WTC11 (cell line): ENCODE measurements around the gene NEK5. TPM values are rescaled to one million over a fixed set of nuclear protein-coding genes. Genes with fewer than 3 reads are reported as not detected.
A peak's percentile ranks its signal among the peaks of the same experiment; 100 is the strongest.

Source experiments
- ATAC-seq: fragments of 200-7000 bp; cut with Tn5 transposase; 2 replicates; pipeline ENCODE4 v1.10.0; 2021; ENCODE audit warnings: mild to moderate bottlenecking, moderate library complexity
- CTCF ChIA-PET: fragments of 300-600 bp; sonication (Branson Sonifier 250); formaldehyde crosslinking; loops from one replicate; lab custom pipeline; 2021; ENCODE audit warnings: antibody characterized with exemption; lab: Charles Lee
- POLR2A ChIA-PET: fragments of 350-600 bp; sonication (Branson Sonifier 250); formaldehyde crosslinking; loops from one replicate; lab custom pipeline; 2021; ENCODE audit warnings: antibody characterized with exemption; lab: Charles Lee
- DNase-seq: peaks from one replicate; pipeline ENCODE4 v3.0.0; 2021; ENCODE audit warnings: low spot score
- H3K27ac Mint-ChIP-seq: 2 replicates; pipeline ENCODE4 v1.8.0; 2021; ENCODE audit warnings: mixed read lengths
- H3K27me3 Mint-ChIP-seq: 2 replicates; pipeline ENCODE4 v1.8.0; 2021; ENCODE audit warnings: low read depth, mild to moderate bottlenecking, moderate library complexity, mixed read lengths
- H3K36me3 Mint-ChIP-seq: 2 replicates; pipeline ENCODE4 v1.8.0; 2021; ENCODE audit warnings: mixed read lengths
- H3K4me1 Mint-ChIP-seq: 2 replicates; pipeline ENCODE4 v1.8.0; 2022; ENCODE audit warnings: mixed read lengths
- H3K4me3 Mint-ChIP-seq: 2 replicates; pipeline ENCODE4 v1.8.0; 2021; ENCODE audit warnings: mild to moderate bottlenecking, moderate library complexity, mixed read lengths
- H3K9me3 Mint-ChIP-seq: 2 replicates; pipeline ENCODE4 v1.8.0; 2021; ENCODE audit warnings: mixed read lengths
- CTCF ChIP-seq: fragments of 200-600 bp; IDR thresholded peaks from 2 replicates; pipeline ENCODE4 v1.8.0; 2022; ENCODE audit warnings: antibody characterized with exemption
- EMX1 ChIP-seq: fragments of 250-450 bp; sonication (Bioruptor Pico); IDR thresholded peaks from 2 replicates; pipeline ENCODE4 v1.8.0; 2021; ENCODE audit warnings: mild to moderate bottlenecking
- ERG ChIP-seq: fragments of 250-450 bp; sonication (Bioruptor Pico); IDR thresholded peaks from 2 replicates; pipeline ENCODE4 v1.8.0; 2021; ENCODE audit warnings: mild to moderate bottlenecking
- FOXP1 ChIP-seq: sonication (generic); formaldehyde crosslinking; IDR thresholded peaks from 2 replicates; pipeline ENCODE4 v1.8.0; 2022; ENCODE audit warnings: missing genetic modification reagents, mild to moderate bottlenecking, moderate library complexity, borderline replicate concordance
- FOXP4 ChIP-seq: sonication (generic); formaldehyde crosslinking; IDR thresholded peaks from 2 replicates; pipeline ENCODE4 v1.8.0; 2022; ENCODE audit warnings: mild to moderate bottlenecking, missing genetic modification reagents
- HMGA2 ChIP-seq: fragments of 250-450 bp; sonication (Bioruptor Pico); IDR thresholded peaks from 2 replicates; pipeline ENCODE4 v1.4.0; 2021; ENCODE audit warnings: mild to moderate bottlenecking, moderate library complexity
- IRF1 ChIP-seq: sonication (generic); formaldehyde crosslinking; IDR thresholded peaks from 2 replicates; pipeline ENCODE4 v1.8.0; 2023; ENCODE audit warnings: missing genetic modification reagents
- MAX ChIP-seq: sonication (generic); formaldehyde crosslinking; IDR thresholded peaks from 2 replicates; pipeline ENCODE4 v1.8.0; 2022; ENCODE audit warnings: mild to moderate bottlenecking, missing genetic modification reagents
- MLX ChIP-seq: sonication (generic); formaldehyde crosslinking; IDR thresholded peaks from 2 replicates; pipeline ENCODE4 v1.8.1; 2023; ENCODE audit warnings: mild to moderate bottlenecking, missing genetic modification reagents, moderate library complexity
- MXD4 ChIP-seq: fragments of 250-450 bp; sonication (Bioruptor Pico); IDR thresholded peaks from 2 replicates; pipeline ENCODE4 v1.8.0; 2021; ENCODE audit warnings: mild to moderate bottlenecking, moderate library complexity, borderline replicate concordance
- NFE2L1 ChIP-seq: sonication (generic); formaldehyde crosslinking; IDR thresholded peaks from 2 replicates; pipeline ENCODE4 v1.8.1; 2023; ENCODE audit warnings: missing genetic modification reagents
- NFYB ChIP-seq: sonication (generic); formaldehyde crosslinking; conservative IDR thresholded peaks from 2 replicates; pipeline ENCODE4 v1.8.0; 2022; ENCODE audit warnings: low read depth, missing genetic modification reagents
- NR1H2 ChIP-seq: sonication (generic); formaldehyde crosslinking; IDR thresholded peaks from 2 replicates; pipeline ENCODE4 v1.9.0; 2021; ENCODE audit warnings: mild to moderate bottlenecking, moderate library complexity, missing genetic modification reagents
- NR2C2 ChIP-seq: sonication (generic); formaldehyde crosslinking; IDR thresholded peaks from 2 replicates; pipeline ENCODE4 v1.8.0; 2022; ENCODE audit warnings: mild to moderate bottlenecking, missing genetic modification reagents
- OVOL2 ChIP-seq: fragments of 250-450 bp; sonication (Bioruptor Pico); IDR thresholded peaks from 2 replicates; pipeline ENCODE4 v1.9.0; 2021; ENCODE audit warnings: mild to moderate bottlenecking, borderline replicate concordance
- SOX15 ChIP-seq: fragments of 250-450 bp; sonication (Bioruptor Pico); IDR thresholded peaks from 2 replicates; pipeline ENCODE4 v1.9.0; 2021; ENCODE audit warnings: mild to moderate bottlenecking
- STAT6 ChIP-seq: sonication (generic); formaldehyde crosslinking; conservative IDR thresholded peaks from 2 replicates; pipeline ENCODE4 v1.8.1; 2023; ENCODE audit warnings: mild to moderate bottlenecking, low read depth, missing genetic modification reagents, moderate library complexity
- TCF7 ChIP-seq: sonication (generic); formaldehyde crosslinking; IDR thresholded peaks from 2 replicates; pipeline ENCODE4 v1.8.0; 2022; ENCODE audit warnings: mild to moderate bottlenecking, low read depth, missing genetic modification reagents, moderate library complexity
- USF2 ChIP-seq: sonication (generic); formaldehyde crosslinking; IDR thresholded peaks from 2 replicates; pipeline ENCODE4 v1.8.1; 2023; ENCODE audit warnings: mild to moderate bottlenecking, missing genetic modification reagents, moderate library complexity
- ZBTB43 ChIP-seq: sonication (generic); formaldehyde crosslinking; IDR thresholded peaks from 2 replicates; pipeline ENCODE4 v1.8.1; 2023; ENCODE audit warnings: mild to moderate bottlenecking, missing genetic modification reagents
- ZMAT4 ChIP-seq: fragments of 250-450 bp; sonication (Bioruptor Pico); IDR thresholded peaks from 2 replicates; pipeline ENCODE4 v1.9.0; 2021; ENCODE audit warnings: mild to moderate bottlenecking
- ZNF121 ChIP-seq: sonication (generic); formaldehyde crosslinking; IDR thresholded peaks from 2 replicates; pipeline ENCODE4 v1.8.0; 2023; ENCODE audit warnings: missing genetic modification reagents
- ZNF263 ChIP-seq: sonication (generic); formaldehyde crosslinking; IDR thresholded peaks from 2 replicates; pipeline ENCODE4 v1.8.1; 2022; ENCODE audit warnings: low read depth, mild to moderate bottlenecking, moderate library complexity, missing genetic modification reagents
- total RNA-seq: library from RNA; stranded (reverse); gene quantifications from 3 replicates; pipeline ENCODE4 v1.2.3, GENCODE V29; 2021

NEK5 gene
- total RNA-seq, 1 experiment from 2014 or later = 0.55 TPM

- no peak for ATAC-seq
Observed at GRCh38 chr13:52016296-52016695, 112.6 kb downstream of the NEK5 start.

GRCh38 chr13:52012512-52012836, 116.4 kb downstream of the NEK5 start:
- TF ChIP-seq ZMAT4 = no peak
- TF ChIP-seq CTCF = no peak
- TF ChIP-seq EMX1 = no peak
- no peak for TF ChIP-seq ZNF263 (CRISPR knock-in tag)
- TF ChIP-seq NFE2L1 (CRISPR knock-in tag) = no peak
- TF ChIP-seq STAT6 (CRISPR knock-in tag) = no peak
- no peak for TF ChIP-seq MLX (CRISPR knock-in tag)
- TF ChIP-seq TCF7 (CRISPR knock-in tag) = no peak
- no peak for TF ChIP-seq ERG (CRISPR knock-in tag)
- no peak for TF ChIP-seq ZNF121
- TF ChIP-seq NFYB = no peak
- no peak for TF ChIP-seq USF2
- no peak for TF ChIP-seq FOXP4 (CRISPR knock-in tag)
- TF ChIP-seq NR1H2 (CRISPR knock-in tag) = no peak
- no peak for TF ChIP-seq IRF1
- Mint-ChIP-seq H3K4me3 (peak overlapping the region; percentile 96), H3K9me3 (peaks cover 15% of the 10 kb centered on the region), H3K36me3 (peaks cover 22% of the 10 kb centered on the region), H3K27ac (peak overlapping the region; percentile 94), H3K4me1 (peaks cover 24% of the 10 kb centered on the region), H3K27me3 (peaks cover 26% of the 10 kb centered on the region)
- ChIA-PET CTCF (interaction anchor here (0.5 to 1.9 kb wide), 11 partner anchors 9 to 438 kb away, joined by 3 to 14 read pairs (median 4); partner anchors contain the start of gene NEK5), POLR2A (interaction anchor here (0.6 kb wide), 1 partner anchor 77 kb away, joined by 3 read pairs; no protein-coding TSS in a partner anchor)
- no peak for DNase-seq
- ATAC-seq = peak; percentile 1

More at GRCh38 chr13:52016296-52016695, 112.6 kb downstream of the NEK5 start:
- no peak overlapping the region for H3K4me3 Mint-ChIP-seq
- peaks cover 53% of the 10 kb centered on the region for H3K36me3 Mint-ChIP-seq
- no peak for DNase-seq
- ChIA-PET CTCF (no interaction called here), POLR2A (no interaction called here)
- H3K4me1 Mint-ChIP-seq = peaks cover 7% of the 10 kb centered on the region; the same call in 1 of the 2 replicates
- H3K9me3 Mint-ChIP-seq = peaks cover 15% of the 10 kb centered on the region
- H3K27ac Mint-ChIP-seq = no peak overlapping the region
- no peak for TF ChIP-seq HMGA2 (CRISPR knock-in tag)
- no peak for TF ChIP-seq MAX (CRISPR knock-in tag)
- no peak for TF ChIP-seq NFYB
- TF ChIP-seq ZBTB43 = no peak
- no peak for TF ChIP-seq NR2C2 (CRISPR knock-in tag)
- no peak for TF ChIP-seq FOXP1 (CRISPR knock-in tag)
- no peak for TF ChIP-seq OVOL2 (CRISPR knock-in tag)
- TF ChIP-seq MXD4 = no peak
- no peak for TF ChIP-seq SOX15 (CRISPR knock-in tag)
- TF ChIP-seq, all 79 proteins: peak for 0
- peaks cover under 1% of the 10 kb centered on the region for H3K27me3 Mint-ChIP-seq
